Stimulated activated CD4-positive, alpha-beta T cell treated with anti-CD3 and anti-CD28 coated beads, Interleukin-4, amount 100 ng/mL, for 1 hour (primary cell): ENCODE measurements around the gene IL32.
"Not testable (repeated sequence)": the region's sequence is repeated elsewhere in the genome, so short reads cannot be mapped to it uniquely, and the experiment has no call there.

Experiments used
- DNase-seq: peaks from one replicate; pipeline ENCODE4 v3.0.0-alpha.2; 2020

IL32 gene

GRCh38 chr16:3072576-3073263 is 7.3 kb downstream of the IL32 start:
- not testable (repeated sequence) for DNase-seq

GRCh38 chr16:3073448-3073847 is 8.0 kb downstream of the IL32 start:
- DNase-seq: no peak

GRCh38 chr16:3074860-3075522 is 9.6 kb downstream of the IL32 start:
- DNase-seq: peak; percentile 59

DNA sequence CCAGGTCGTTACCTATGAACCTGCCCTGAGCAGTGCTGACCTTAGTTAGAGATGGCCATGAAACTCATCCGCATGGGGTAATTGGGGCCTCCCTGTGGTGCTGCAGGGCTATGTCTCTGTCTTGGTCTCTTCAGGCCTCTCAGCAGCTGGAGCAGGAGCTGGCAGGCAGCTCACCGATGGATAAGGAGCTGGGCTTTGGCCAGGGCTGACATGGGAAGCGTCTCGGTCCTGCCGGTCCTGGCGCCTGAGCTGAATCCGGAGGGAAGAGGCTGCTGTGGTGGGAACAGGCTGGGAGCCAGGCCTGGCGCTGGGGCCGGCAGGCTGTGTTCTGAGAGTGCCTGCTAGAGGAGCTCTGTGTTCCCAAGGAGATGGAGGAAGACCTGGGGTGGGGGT is 10.1 kb downstream of the IL32 start:
- no peak for DNase-seq

DNA sequence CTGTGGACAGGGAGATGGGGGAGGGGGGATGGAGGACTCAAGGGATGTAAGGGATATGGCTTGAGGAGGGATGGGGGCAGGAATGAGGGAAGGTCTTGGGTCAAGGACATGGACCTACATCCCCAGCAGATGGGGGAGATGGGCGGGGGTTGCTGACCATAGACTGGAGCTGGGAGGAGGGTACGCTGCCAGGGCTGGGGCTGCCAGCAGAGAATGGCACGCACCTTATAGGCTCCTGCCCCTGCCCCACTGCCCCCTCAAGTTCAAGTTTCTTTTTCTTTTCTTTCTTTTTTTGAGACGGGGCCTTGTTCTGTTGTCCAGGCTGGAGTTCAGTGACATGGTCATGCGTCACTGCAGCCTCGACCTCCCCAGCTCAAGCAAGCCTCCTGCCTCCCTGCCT is 10.5 kb downstream of the IL32 start:
- DNase-seq: not testable (repeated sequence)

DNA sequence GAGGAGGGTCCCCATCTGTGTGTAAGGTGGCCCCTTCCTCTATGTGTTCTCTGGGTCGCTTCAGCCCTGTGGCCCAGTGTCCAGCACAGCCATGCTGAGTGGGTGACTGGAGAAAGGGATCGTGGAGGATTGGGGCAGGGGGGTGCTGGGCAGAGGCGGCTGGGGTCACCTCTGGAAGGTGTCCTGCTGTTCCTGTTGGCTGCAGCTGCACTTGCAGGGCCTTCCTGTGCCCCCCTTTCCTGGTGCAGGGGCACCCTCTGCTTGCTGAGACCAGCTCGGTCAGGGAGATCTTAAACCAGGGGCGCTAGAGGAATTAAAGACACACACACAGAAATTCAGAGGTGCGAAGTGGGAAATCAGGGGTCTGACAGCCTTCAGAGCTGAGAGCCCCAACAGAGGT is 11.1 kb downstream of the IL32 start:
- no peak for DNase-seq

DNA sequence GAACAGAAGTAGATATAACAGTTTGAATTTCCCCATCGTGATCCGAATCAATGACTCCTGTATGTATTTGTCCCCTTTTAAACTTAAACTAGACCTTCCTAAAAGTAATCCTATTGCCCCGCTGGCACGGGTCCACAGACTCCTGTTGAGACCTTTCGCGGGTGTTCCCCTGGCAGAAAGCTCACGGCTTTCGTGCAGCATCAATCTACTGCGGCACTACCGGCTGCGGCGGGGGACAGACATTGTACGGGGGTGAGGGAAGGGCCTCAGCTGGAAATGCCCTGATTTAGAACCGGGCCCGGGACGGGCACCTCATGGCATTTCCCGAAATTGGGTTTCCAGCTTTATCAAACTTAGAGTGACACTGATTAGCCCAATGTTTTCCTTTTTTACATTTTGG is 14.6 kb downstream of the IL32 start:
- no peak for DNase-seq

DNA sequence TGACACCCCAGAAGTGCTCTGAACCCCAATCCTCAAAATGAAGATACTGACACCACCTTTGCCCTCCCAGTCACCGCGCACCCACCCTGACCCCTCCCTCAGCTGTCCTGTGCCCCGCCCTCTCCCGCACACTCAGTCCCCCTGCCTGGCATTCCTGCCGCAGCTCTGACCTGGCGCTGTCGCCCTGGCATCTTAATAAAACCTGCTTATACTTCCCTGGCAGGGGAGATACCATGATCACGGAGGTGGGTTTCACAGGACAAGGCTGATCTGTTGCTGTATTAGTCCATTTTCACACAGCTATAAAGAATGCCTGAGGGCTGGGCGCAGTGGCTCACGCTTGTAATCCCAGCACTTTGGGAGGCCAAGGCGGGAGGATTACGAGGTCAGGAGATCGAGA is 16.5 kb downstream of the IL32 start:
- DNase-seq: not testable (repeated sequence)

DNA sequence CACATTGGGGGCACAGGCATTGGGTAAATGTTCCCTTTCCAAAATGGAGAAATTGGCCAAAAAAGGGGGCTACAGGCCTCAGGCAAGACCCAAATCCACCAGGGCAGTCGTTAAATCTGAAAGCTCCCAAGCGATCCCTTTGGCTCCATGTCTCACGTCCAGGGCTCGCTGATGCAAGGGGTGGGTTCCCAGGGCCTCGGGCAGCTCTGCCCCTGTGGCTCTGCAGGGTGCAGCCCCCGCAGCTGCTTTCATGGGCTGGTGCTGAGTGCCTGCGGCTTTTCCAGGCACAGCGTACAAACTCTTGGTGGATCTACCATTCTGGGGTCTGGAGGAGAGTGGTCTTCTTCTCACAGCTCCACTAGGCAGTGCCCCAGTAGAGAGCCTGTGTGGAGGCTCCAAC is 18.0 kb downstream of the IL32 start:
- not testable (repeated sequence) for DNase-seq

- no peak for DNase-seq
Measured at GRCh38 chr16:3084491-3084890, 19.1 kb downstream of the IL32 start.

- DNase-seq: no peak
Measured at GRCh38 chr16:3084969-3085670, 19.7 kb downstream of the IL32 start.

- no peak for DNase-seq
Measured at GRCh38 chr16:3085868-3086595, 20.6 kb downstream of the IL32 start.

DNA sequence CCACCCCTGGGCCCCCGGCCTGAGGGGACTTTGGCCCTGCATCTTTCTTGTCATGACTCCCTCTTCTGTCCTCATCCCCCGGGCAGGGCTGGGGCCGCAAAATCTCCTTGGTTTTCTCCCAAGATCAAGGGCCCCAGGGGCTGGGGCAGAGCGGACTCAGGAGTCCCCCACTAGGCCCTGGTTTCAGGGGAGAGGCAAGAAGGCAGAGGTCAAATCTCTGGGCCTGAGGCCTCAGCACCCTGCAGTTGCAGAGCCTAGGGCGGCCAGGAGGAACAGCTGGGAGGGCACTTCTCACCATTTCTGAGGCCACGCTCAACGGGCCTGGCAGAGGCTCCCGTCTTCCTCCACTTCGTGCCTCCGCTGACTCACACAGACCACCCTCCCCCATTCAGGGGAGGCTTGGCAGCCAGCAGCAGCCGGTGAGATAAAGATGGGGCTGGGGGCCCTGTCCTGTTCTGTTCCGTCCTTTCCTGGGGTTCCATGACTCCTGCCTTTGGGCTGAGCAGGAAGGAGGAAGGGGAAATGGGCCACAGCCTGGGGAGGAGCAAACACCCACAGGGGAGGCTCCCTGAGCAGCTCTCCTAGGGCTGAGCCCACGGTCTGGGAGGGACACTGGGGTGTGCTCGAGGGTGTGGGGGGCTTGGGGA is 21.3 kb downstream of the IL32 start:
- no peak for DNase-seq

DNA sequence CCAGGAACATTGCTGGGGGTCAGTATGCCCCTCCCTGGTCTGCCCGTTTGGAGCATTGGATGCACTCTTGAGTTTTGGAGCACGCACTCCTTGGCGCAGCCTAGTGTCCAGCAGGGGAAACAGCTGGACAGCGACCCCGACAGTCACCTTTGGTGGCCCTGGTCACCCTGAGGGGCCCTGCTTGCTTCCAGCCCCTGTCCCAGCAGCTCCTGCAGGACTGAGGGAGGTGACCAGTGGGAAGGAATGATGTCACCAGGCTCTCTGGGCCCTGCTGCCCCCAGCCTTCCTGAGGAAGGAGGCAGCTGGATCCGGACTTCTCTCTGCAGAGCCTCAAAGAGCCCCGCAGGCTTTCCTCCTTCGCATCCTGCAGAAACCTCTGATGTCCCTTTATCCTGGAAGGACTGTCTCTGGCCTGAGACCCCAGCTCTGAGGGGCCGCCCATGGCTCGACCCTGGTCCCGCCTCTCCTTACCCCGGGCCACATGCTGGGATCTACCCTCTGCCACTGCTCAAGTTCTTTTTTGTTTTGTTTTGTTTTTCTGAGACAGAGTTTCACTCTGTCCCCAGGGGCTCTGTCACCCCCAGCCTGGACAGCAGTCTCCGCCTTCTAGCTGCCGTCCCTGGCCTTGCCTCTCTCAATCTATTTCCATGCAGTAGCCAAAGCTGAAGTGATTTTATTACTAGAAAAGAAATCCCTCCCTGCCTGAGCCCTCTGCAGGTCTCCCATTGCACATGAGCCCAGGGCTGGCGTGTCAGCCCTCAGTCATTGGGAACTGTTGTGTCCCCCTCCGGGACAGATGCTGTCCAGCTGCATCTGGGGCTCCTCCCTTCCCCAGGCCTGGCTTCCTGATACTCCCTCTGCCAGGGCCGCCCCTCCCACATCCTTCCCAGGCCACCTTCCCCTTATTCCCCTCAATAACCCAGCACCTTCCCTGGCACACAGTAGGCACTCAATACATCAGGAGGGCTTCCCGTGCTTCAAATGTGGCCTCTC is 22.1 kb downstream of the IL32 start:
- DNase-seq: no peak

GRCh38 chr16:3088450-3088849 is 23.0 kb downstream of the IL32 start:
- DNase-seq: no peak

DNA sequence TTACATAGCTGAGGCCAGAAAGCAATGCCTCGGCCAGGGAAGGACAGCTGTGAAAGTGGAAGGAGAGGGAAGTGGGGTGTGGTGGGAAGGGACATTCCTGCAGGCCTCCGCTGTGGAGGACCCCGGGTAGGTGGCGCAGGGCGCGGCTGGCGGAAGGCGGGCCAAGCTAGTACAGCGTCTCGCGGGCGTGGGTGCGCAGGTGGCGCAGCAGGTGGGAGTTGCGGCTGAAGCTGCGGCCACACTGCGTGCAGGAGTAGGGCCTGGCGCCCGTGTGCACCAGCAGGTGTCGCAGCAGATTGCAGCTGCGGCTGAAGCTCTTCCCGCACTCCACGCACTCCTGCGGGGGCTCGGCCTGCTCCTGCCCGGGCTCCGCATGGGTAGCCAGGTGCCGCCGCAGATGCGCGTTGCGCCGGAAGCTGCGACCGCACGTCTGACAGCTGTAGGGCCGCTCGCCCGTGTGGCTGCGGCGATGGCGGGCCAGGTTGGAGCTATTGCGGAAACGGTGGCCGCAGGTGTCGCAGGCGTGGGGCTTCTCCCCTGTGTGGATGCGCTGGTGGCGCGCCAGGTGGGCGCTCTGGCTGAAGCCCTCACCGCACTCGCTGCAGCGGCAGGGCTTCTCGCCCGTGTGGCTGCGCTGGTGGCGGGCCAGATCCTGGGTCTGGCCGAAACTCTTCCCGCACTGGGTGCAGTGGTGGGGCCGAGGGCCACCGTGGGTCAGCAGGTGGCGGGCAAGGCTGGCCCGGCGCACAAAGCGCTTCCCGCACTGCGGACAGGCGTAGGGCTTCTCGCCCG is 23.7 kb downstream of the IL32 start:
- no peak for DNase-seq

DNA sequence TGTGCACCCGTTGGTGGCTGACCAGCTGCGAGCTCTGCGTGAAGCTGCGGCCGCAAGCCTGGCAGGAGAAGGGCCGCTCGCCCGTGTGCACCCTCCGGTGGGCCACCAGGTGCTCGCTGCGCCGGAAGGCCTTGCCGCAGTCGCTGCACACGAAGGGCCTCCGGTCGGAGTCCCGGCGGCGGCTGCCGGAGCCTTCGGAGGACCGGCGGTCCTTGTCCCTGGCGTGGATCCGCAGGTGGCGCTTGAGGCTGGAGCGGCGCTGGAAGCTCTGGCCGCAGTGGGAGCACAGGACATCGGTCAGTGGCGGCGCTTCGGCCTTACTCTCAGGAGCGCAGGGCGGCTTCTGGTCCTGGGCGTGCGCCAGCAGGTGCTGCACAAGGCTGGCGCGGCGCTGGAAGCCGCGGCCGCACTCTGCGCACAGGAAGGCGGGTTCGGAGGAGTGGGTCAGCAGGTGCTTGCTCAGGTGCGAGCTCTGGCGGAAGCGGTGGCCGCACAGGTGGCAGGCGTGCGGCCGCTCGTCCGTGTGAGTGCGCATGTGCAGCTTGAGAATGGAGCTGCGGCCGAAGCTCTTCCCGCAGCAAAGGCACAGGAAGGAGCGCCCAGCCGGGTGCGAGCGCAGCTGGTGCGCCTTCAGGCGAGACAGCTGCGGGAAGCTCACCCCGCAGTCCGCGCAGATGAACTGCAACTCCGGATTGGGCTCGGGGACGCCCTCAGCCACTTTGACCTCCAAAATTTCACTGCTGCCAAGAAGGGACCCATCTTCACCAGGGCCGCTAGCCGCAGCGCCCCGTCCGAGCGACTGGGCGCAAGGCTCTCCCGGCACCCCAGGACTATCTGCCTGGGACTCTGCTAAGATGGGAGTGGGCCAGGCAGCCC is 24.5 kb downstream of the IL32 start:
- no peak for DNase-seq

GRCh38 chr16:3091551-3091950 is 26.1 kb downstream of the IL32 start:
- no peak for DNase-seq

GRCh38 chr16:3092501-3092941 is 27.1 kb downstream of the IL32 start:
- DNase-seq: no peak
